Left colon (tissue), 2 donors: Measurements from ENCODE around the gene PTPRG. TPM values are rescaled to one million over a fixed set of nuclear protein-coding genes. Genes with fewer than 3 reads are reported as not detected.

ENCODE experiments used
- ATAC-seq: fragments of 200-7000 bp; cut with Tn5 transposase; one replicate; pipeline ENCODE4 v1.9.1; 2020; ENCODE audit warnings: mild to moderate bottlenecking, moderate library complexity
- DNase-seq, 2 donors: peaks; one replicate each; pipeline ENCODE4 v3.0.0-alpha.2; 2020
- intact Hi-C, 2 donors: fragments of 100-400 bp; cut with DNase I in 1 of 2; cut with micrococcal nuclease in 1 of 2; formaldehyde crosslinking; loops; one replicate each; pipeline versions ENCODE4 v1.11.2 to v1.14.0; 2022; cut with DNase I, micrococcal nuclease
- total RNA-seq, 2 donors: library from RNA; stranded (reverse); fragmentation: NEBNext Ultra II Directional; extraction: Animal tissue kit (Norgen Biotek cat#: 25700); gene quantifications; one replicate each; pipeline ENCODE4 v1.2.1, GENCODE V29; 2021
- donor health status: DM: no; HTN: no; CAD: no.
- donor health status: DM: yes; HTN: yes; CAD: no.

The PTPRG gene
- total RNA-seq, 2 donors from 2014 or later = 26.0 to 33.4 TPM

- intact Hi-C loops = no loop called here
Observed at GRCh38 chr3:61578667-61579367, 17.4 kb downstream of the PTPRG start.

DNA sequence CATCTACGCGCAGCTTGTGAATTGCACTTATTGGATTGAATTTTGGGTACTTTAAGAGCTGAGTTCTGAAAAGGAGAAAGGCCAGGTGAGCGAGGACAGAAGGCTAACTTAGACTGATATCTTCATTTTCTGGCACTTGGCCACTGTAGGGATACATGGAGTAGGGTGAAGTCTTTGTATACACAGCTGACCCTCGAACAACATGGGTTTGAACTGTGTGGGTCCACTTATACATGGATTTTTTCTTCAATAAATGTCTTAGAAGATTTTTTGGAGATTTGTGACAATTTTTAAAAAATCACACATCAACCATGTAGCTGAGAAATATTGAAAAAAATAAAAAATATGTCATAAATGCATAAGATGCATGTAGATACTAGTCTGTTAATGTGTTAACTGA lies 18.3 kb downstream of the PTPRG start:
- no peak for DNase-seq
- intact Hi-C loops = no loop called here
- no peak for ATAC-seq

More at GRCh38 chr3:61578667-61579367, 17.4 kb downstream of the PTPRG start:
- DNase-seq (no peak), ATAC-seq (peak; percentile 67)

- ATAC-seq (no peak), DNase-seq (no peak)
- intact Hi-C loops = no loop called here
Observed at GRCh38 chr3:61580982-61581643, 19.7 kb downstream of the PTPRG start.

DNA sequence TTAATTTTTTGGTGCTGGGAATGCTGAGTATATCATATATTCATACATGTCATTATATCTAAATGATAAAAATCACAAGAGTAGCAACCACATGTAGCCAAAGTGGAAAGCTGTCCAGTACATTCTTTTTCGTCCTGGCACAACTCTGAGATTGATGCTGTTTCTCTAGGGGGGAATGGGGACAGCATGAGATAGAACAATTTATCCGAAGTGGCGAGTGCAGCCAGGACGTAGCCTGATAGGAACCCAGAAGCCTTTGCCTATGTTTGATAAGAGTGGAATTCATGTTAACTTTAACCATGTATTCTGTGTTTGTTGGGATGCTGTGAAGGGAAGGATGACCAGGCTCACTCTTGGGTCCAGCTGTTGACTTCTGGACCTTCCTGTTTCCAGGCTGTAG lies 20.9 kb downstream of the PTPRG start:
- DNase-seq (no peak), ATAC-seq (no peak)
- intact Hi-C loops = no loop called here

DNA sequence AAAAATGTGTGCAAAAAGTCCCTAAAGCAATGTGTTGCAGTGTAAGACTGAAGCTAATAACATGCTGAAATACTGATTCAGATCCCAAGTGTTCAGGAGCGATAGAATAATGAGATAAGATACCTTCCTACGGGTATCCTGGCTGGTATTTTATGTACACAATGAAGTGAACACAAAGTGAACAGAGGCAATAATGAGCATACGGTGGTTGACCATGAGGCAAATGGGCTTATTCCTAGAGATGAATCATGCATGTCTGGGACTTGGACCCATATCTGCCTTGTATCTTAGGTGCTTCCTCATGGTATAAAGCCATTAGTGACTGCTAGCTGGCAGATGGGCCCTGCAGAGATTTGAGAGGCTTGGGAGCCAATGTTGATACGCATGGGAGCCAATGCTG lies 21.5 kb downstream of the PTPRG start:
- DNase-seq (no peak), ATAC-seq (no peak)
- intact Hi-C loops = no loop called here

GRCh38 chr3:61583890-61584875 lies 22.8 kb downstream of the PTPRG start:
- ATAC-seq (no peak), DNase-seq (no peak)
- intact Hi-C loops = no loop called here

- ATAC-seq (no peak), DNase-seq (no peak)
- intact Hi-C loops = no loop called here
Observed at GRCh38 chr3:61589856-61590255, 28.5 kb downstream of the PTPRG start.

DNA sequence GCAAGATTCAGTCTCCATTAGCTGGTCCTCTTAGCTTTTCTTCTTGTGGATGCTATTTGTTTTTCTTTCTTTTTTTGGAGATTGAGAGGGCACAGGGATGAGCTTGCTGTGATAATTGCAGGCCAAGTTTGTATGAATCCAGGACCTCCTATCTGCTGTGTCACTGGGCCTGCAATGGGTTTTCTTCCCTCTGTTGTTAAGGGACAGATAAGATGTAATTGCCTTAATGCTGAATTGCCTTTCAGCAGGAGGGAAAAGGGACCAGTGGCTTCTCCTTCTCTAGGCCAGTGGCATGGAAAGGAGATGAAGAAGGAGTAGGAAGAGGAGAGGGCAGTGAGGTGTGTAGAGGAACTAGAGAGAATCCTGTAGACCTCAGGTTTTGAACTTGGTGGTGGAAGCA lies 29.9 kb downstream of the PTPRG start:
- intact Hi-C loops = no loop called here
- DNase-seq (no peak), ATAC-seq (no peak)

DNA sequence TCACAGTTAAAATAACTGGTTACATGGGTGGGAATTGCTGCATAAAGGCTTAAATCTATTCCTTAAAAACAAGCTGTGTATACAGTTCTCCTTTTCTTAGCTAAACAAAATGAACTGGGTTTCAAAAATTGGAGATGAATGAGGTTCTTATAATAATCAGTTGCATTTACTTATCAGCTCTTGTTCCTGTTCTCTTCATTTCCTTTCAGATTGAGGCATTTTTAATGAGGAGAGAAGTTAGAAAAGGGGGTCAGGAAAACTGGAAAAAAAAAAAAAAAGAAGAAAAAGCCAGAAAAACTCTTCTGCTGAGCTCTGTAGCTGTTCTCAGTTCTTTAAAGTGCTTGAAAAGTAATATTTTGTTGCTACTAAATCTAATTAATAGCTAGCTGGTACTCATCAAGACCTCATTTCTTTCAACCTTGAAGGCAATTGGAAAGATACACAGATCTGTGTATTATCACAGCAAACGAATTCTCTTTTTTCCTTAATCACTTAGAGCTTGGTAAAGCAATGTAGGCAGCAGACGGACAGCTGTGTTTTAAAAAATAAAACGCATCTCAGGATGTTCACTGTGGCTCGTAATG lies 32.2 kb downstream of the PTPRG start:
- ATAC-seq = no peak
- no peak for DNase-seq
- intact Hi-C loops = no loop called here

DNA sequence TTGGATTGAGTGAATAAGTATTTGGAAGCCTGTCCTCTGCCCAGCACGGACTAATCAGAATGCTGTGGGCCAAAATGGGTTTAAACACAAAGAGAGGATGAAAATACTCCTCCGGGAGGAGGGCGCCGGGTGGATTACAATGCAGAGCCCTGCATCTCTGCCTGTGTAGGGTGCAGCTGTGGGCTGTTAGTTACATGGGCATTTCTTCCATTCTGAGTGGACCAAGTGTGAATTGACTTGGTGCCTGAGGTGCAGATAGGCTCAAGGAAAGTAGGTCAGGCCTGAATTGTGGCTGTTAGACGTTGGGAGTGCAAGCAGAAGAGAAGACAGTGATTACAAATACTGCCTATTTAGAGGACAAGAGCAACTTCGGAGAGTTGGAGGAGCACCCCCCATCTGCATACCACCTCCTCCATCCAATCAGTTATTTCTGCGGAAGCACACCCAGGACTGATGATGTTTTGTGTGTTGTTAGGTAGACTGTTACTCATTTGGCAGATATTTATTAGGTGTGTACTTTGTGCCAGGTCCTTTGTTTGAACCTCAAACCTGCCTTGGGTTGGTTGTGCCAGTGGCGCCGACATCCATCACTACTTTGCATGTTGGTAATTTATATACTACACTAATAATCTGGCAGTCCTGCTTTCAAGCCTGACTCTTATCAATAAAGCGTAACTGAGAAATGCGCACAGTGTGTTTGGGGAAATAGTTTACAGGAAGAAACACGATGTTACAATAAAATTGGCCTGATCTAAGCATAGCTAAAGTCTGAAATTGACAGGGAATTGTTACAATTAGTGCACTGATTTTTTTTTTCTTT lies 33.0 kb downstream of the PTPRG start:
- ATAC-seq (no peak), DNase-seq (no peak)
- intact Hi-C loops = no loop called here

GRCh38 chr3:61594964-61595285 lies 33.6 kb downstream of the PTPRG start:
- DNase-seq (no peak), ATAC-seq (no peak)

DNA sequence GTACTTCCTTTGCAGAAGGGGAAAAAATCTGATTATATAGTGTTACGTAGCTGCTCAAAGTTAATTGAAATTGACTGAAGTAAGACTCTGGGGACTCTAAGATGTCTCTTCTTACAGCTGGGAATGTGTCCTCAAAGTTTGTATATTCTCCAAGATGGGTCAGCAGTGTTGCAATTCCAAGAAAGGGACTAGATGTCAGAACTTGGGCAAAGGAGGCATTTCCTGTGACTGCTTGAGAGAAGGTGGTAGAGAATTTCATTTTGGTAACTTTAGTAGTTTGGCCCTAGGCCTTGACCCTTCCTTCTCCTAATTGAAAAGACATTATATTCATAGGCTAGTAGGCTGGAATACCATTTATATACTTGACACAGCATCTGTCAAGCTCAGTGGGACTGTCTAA lies 33.9 kb downstream of the PTPRG start:
- ATAC-seq (no peak), DNase-seq (no peak)
- intact Hi-C loops = no loop called here

More at GRCh38 chr3:61594964-61595285, 33.6 kb downstream of the PTPRG start:
- intact Hi-C loops = no loop called here

GRCh38 chr3:61595826-61596225 lies 34.5 kb downstream of the PTPRG start:
- intact Hi-C loops = no loop called here
- DNase-seq = no peak
- no peak for ATAC-seq

GRCh38 chr3:61597906-61598305 lies 36.5 kb downstream of the PTPRG start:
- ATAC-seq (no peak), DNase-seq (no peak)
- intact Hi-C loops = no loop called here

- no peak for ATAC-seq
- DNase-seq = no peak
- intact Hi-C loops = no loop called here
Observed at GRCh38 chr3:61600195-61600594, 38.8 kb downstream of the PTPRG start.

- DNase-seq (no peak), ATAC-seq (no peak)
- intact Hi-C loops = no loop called here
Observed at GRCh38 chr3:61601831-61602230, 40.5 kb downstream of the PTPRG start.

GRCh38 chr3:61602466-61602865 lies 41.1 kb downstream of the PTPRG start:
- DNase-seq = no peak

GRCh38 chr3:61605589-61606175 lies 44.3 kb downstream of the PTPRG start:
- DNase-seq (no peak), ATAC-seq (no peak)
- intact Hi-C loops = no loop called here

More at GRCh38 chr3:61602466-61602865, 41.1 kb downstream of the PTPRG start:
- no peak for ATAC-seq
- intact Hi-C loops = no loop called here
